SH-SY5Y (cell line): ENCODE results near the gene UFD1.

Experiments
- GATA2 ChIP-seq: IDR thresholded peaks from 2 replicates; pipeline ENCODE4 v1.6.1; 2011; ENCODE audit warnings: mild to moderate bottlenecking, low read depth, low read length
- GATA3 ChIP-seq: IDR thresholded peaks from 2 replicates; pipeline ENCODE4 v1.6.1; 2011; ENCODE audit warnings: low read depth, mild to moderate bottlenecking, low read length, moderate library complexity

Gene UFD1

DNA sequence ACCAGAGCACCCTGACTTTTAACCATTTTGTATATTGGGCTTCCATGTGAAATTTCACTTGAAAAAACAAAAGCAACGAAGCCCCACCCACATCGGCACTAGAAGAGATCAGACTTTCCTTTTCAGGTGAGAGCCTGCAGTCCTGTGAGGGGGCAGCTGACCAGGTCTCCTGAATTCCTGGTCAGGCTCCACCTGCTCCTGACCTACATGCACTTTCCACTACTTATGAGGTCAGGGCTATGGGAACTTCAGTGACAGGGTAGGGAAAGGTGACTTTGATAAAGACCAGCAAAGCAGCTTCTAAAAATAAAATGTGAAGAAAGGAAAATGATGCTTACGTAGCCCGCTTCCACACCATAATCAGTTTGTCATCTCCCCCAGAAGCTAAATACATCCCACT, 72.1 kb downstream of the UFD1 start:
- no peak for TF ChIP-seq GATA3
- TF ChIP-seq GATA2, result 0 out of 2 replicates have a peak, but pooled peaks have one; percentile 48

GRCh38 chr22:19406281-19406811, 72.6 kb downstream of the UFD1 start:
- TF ChIP-seq GATA3, result 0 out of 2 replicates have a peak, but pooled peaks have one; percentile 30
- TF ChIP-seq GATA2, result peak; percentile 83

GRCh38 chr22:19405652-19406051, 73.3 kb downstream of the UFD1 start:
- TF ChIP-seq GATA2 (no peak), GATA3 (no peak)

DNA sequence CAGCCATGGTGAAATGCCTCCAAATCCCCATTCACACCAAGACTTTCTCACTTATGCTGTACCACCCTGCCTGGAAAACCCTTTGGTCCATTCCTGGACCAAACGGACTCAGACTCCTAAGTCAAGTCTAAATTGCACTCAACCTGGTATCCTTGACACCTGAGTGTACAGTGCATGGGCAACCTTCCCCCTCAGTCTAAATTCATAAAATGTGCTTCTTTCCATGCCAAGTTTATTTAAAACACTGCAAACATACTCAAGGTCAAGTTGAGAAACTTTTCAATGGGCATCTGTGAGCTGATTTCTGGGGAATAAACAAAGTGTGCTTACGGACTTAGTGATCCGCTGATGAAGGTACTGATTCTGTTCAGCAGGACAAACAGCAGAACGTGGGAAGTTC, 73.9 kb downstream of the UFD1 start:
- TF ChIP-seq GATA3, result no peak
- no peak for TF ChIP-seq GATA2

DNA sequence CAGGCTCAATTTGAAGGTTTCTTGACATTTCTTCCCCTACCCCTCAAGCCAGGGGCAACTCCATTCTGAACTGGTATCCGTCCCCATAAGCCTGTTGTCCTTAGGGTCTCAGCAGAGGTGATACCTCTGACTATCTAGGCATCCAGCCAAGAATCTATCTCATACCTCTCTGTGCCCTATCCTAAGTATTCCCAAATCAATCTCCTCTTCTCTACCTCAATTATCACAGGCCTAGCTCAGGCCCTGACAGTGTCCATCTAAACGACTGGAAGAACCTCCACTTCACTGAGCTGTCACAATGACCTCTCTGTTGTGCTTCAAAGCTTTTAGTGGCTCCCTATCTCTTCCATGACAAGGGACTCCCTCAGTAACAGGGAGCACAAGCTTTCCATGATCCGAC, 74.3 kb downstream of the UFD1 start:
- TF ChIP-seq GATA3 (no peak), GATA2 (no peak)

DNA sequence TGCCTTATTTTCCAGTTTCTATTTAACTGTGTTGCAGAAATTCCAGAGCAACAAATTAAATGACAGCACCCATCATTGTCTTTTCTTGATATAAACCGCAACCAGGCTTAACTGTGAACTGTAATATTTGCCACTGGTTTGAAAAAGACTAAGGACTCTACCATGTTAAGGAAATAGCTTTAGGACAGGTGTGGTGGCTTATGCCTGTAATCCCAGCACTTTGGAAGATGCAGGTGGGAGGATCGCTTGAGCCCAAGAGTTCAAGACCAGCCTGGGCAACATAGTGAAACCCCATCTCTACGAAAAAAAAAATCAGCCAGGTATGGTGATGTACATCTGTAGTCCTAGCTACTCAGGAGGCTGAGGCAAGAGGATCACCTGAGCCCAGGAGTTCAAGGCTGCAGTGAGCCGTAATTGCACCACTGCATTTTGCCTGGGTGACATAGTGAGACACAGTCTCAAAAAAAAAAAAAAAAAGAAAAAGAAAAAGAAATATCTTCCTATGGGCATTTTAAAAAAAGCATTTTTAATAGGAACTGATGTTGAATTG, 76.3 kb downstream of the UFD1 start:
- no peak for TF ChIP-seq GATA2
- TF ChIP-seq GATA3, result no peak

DNA sequence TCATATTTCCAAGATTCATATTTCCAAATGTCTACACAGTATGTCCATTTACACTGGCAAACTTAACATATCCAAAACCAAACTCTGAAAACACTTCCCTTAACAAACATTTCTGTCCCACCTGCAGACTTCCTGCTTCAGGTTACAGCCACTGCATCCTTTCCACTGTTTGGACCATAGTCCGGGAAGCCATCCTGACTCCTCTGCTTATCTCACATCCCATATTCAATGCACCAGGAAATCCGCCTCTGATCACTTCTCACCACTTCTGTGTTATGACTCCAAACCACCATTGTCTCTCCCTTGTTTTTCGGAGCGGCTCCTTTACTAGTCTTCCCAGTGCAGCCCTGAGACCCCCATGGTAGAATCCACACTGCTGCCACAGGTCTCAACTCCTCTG, 77.5 kb downstream of the UFD1 start:
- TF ChIP-seq GATA2 (no peak), GATA3 (no peak)

- no peak for TF ChIP-seq GATA3
- no peak for TF ChIP-seq GATA2
Measured at GRCh38 chr22:19400881-19401280, 78.1 kb downstream of the UFD1 start.
